ENCODE data around the gene TRAM2.

DNA sequence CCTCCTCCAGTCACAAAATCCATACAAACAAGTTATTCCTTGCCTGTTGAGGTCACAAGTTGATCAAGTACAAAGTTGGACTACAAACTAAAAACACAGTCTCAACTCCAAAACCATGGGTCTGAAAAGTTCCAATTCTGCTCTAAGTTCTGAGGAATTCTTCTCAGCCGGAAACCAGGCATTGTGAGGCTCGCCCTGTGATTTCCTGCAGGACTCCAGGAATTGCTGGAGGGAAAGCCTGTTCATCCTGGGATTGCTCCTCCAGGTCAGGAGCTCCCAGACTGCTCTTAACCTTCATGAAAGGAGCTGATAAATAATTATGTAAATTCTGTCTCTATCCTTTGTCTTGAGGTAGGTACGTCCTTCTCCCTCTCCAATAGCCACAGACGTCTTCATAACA lies 8.5 kb downstream of the TRAM2 start:
- TF ChIP-seq, protein P1, sequence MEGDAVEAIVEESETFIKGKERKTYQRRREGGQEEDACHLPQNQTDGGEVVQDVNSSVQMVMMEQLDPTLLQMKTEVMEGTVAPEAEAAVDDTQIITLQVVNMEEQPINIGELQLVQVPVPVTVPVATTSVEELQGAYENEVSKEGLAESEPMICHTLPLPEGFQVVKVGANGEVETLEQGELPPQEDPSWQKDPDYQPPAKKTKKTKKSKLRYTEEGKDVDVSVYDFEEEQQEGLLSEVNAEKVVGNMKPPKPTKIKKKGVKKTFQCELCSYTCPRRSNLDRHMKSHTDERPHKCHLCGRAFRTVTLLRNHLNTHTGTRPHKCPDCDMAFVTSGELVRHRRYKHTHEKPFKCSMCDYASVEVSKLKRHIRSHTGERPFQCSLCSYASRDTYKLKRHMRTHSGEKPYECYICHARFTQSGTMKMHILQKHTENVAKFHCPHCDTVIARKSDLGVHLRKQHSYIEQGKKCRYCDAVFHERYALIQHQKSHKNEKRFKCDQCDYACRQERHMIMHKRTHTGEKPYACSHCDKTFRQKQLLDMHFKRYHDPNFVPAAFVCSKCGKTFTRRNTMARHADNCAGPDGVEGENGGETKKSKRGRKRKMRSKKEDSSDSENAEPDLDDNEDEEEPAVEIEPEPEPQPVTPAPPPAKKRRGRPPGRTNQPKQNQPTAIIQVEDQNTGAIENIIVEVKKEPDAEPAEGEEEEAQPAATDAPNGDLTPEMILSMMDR (IDR thresholded peaks at IDR 0.05; ENCODE audit: control extremely low read depth in 1 of 3, insufficient read depth in 1 of 3, low read depth in 1 of 3, low read length in 3 of 3), result no peak
- TF ChIP-seq JUN (IDR thresholded peaks at IDR 0.05; ENCODE audit: low read depth, low read length) (no peak), RXRA (IDR thresholded peaks at IDR 0.05; ENCODE audit: insufficient read depth, low read depth, low read length) (no peak), TEAD4 (IDR thresholded peaks at IDR 0.05; ENCODE audit: low read depth, low read length) (no peak), SP4 (IDR thresholded peaks at IDR 0.05; ENCODE audit: low read length) (no peak), POLR2A (IDR thresholded peaks at IDR 0.05; ENCODE audit: control extremely low read depth in 1 of 2, low read depth in 2 of 2, low read length in 2 of 2) (no peak), BCL11A (IDR thresholded peaks at IDR 0.05; ENCODE audit: low read depth in 2 of 2, low read length in 2 of 2) (no peak), CHD2 (IDR thresholded peaks at IDR 0.05; ENCODE audit: low read length) (no peak)
- TF ChIP-seq, protein P2, sequence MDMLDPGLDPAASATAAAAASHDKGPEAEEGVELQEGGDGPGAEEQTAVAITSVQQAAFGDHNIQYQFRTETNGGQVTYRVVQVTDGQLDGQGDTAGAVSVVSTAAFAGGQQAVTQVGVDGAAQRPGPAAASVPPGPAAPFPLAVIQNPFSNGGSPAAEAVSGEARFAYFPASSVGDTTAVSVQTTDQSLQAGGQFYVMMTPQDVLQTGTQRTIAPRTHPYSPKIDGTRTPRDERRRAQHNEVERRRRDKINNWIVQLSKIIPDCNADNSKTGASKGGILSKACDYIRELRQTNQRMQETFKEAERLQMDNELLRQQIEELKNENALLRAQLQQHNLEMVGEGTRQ (IDR thresholded peaks at IDR 0.05; ENCODE audit: low read length), result no peak
